ENCODE data around the gene ALX4.

ALX4 gene

DNA sequence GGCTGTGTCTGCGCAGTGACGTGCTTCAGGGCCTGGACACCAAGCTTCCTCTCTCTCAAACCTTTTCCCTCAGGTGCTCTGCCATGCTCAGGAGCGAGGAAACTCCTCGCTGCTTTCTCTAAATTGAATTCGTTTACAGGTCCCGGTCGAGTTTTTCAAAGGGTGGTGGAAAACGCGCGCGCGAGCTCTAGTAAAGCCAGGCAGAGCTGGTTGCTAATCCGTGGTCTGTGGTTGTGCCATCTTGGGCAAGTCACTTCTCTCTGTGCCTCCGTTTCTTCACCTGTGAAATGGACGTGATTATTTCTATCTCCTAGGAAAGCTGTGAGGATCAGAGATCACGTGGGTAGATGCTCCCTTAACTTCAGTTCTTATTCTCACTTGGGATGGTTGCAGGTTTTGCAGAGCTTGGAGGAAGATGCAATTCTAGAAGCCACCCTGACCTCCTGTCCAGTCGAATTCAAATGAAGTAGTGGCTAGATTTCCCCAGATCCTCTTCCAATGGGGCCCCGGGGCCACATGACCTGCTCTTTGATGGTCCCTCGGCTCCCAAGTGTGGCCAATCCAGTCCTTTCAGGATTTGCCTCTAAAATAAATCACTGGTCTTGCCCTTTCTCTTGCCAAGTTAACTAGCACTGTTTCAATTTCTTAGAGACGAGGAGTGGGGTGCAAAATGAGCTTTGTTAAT is 10.5 kb upstream of the ALX4 start:
- Histone ChIP-seq H3K27me3 (ENCODE audit: insufficient read depth, low read length, poor library complexity, severe bottlenecking) (no peaks in the 10 kb centered on the region), H3K4me3 (ENCODE audit: low read length, poor library complexity, severe bottlenecking) (no peak overlapping the region), H3K4me2 (ENCODE audit: low read depth, low read length, poor library complexity, severe bottlenecking) (no peak overlapping the region)

GRCh38 chr11:44319552-44320288 is 9.8 kb upstream of the ALX4 start:
- Histone ChIP-seq H3K9ac (ENCODE audit: low read depth, low read length, poor library complexity, severe bottlenecking) (no peak overlapping the region), H3K4me2 (ENCODE audit: low read depth, low read length, poor library complexity, severe bottlenecking) (no peak overlapping the region), H3K4me3 (ENCODE audit: low read length, poor library complexity, severe bottlenecking) (no peak overlapping the region), H3F3A (ENCODE audit: low read depth) (no peaks in the 10 kb centered on the region), H4K20me1 (ENCODE audit: insufficient read depth, low read length, poor library complexity, severe bottlenecking) (no peaks in the 10 kb centered on the region), H3K27me3 (ENCODE audit: insufficient read depth, low read length, poor library complexity, severe bottlenecking) (no peaks in the 10 kb centered on the region), H3K4me1 (ENCODE audit: insufficient read depth, low read length, poor library complexity, severe bottlenecking) (no peaks in the 10 kb centered on the region), H3K9me3 (ENCODE audit: insufficient read depth, low read depth, low read length) (no peaks in the 10 kb centered on the region), H3K79me2 (ENCODE audit: insufficient read depth, low read length) (no peaks in the 10 kb centered on the region), H3K9me2 (replicated peaks; ENCODE audit: low read depth, low read length) (no peaks in the 10 kb centered on the region), H2AFZ (ENCODE audit: low read length) (no peak overlapping the region), H3K36me3 (ENCODE audit: insufficient read depth, low read length) (no peaks in the 10 kb centered on the region)
- TF ChIP-seq, protein P1, sequence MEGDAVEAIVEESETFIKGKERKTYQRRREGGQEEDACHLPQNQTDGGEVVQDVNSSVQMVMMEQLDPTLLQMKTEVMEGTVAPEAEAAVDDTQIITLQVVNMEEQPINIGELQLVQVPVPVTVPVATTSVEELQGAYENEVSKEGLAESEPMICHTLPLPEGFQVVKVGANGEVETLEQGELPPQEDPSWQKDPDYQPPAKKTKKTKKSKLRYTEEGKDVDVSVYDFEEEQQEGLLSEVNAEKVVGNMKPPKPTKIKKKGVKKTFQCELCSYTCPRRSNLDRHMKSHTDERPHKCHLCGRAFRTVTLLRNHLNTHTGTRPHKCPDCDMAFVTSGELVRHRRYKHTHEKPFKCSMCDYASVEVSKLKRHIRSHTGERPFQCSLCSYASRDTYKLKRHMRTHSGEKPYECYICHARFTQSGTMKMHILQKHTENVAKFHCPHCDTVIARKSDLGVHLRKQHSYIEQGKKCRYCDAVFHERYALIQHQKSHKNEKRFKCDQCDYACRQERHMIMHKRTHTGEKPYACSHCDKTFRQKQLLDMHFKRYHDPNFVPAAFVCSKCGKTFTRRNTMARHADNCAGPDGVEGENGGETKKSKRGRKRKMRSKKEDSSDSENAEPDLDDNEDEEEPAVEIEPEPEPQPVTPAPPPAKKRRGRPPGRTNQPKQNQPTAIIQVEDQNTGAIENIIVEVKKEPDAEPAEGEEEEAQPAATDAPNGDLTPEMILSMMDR (conservative IDR thresholded peaks at IDR 0.05; ENCODE audit: low read length), result no peak
- TF ChIP-seq EZH2phosphoT487 (IDR thresholded peaks at IDR 0.05; ENCODE audit: borderline replicate concordance), result no peak

More for the DNA sequence above, 10.5 kb upstream of the ALX4 start:
- Histone ChIP-seq H3K4me1 (ENCODE audit: insufficient read depth, low read length, poor library complexity, severe bottlenecking) (no peaks in the 10 kb centered on the region), H4K20me1 (ENCODE audit: insufficient read depth, low read length, poor library complexity, severe bottlenecking) (no peaks in the 10 kb centered on the region), H3F3A (ENCODE audit: low read depth) (no peaks in the 10 kb centered on the region), H2AFZ (ENCODE audit: low read length) (no peak overlapping the region), H3K9ac (ENCODE audit: low read depth, low read length, poor library complexity, severe bottlenecking) (no peak overlapping the region), H3K9me2 (replicated peaks; ENCODE audit: low read depth, low read length) (no peaks in the 10 kb centered on the region), H3K79me2 (ENCODE audit: insufficient read depth, low read length) (no peaks in the 10 kb centered on the region), H3K9me3 (ENCODE audit: insufficient read depth, low read depth, low read length) (no peaks in the 10 kb centered on the region), H3K36me3 (ENCODE audit: insufficient read depth, low read length) (no peaks in the 10 kb centered on the region)
- TF ChIP-seq, protein P1 (conservative IDR thresholded peaks at IDR 0.05; ENCODE audit: low read length), result no peak
- no peak for TF ChIP-seq EZH2phosphoT487 (IDR thresholded peaks at IDR 0.05; ENCODE audit: borderline replicate concordance)

DNA sequence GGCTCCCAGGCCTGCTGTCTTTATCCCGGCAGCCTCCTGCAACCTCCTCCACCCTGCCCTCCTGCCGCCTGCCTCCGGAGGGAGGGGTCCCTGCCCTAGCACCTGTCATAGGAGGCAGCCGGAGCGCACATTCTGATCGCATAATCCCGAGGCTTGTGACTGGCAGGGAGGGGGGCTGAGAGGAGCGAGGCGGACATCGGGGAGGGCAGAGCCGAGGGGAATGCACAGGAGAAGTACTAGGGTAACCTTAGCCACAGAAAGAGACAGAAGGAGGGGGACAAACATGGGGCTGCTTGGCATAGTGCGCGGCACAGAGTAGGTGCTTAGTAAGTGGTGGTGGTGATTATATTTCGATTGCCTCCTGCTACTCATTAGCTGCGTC is 9.2 kb upstream of the ALX4 start:
- Histone ChIP-seq H3K9ac (ENCODE audit: low read depth, low read length, poor library complexity, severe bottlenecking) (no peak overlapping the region), H3K9me3 (ENCODE audit: insufficient read depth, low read depth, low read length) (no peaks in the 10 kb centered on the region), H3K4me2 (ENCODE audit: low read depth, low read length, poor library complexity, severe bottlenecking) (no peak overlapping the region), H3K4me1 (ENCODE audit: insufficient read depth, low read length, poor library complexity, severe bottlenecking) (no peaks in the 10 kb centered on the region), H3K79me2 (ENCODE audit: insufficient read depth, low read length) (no peaks in the 10 kb centered on the region), H3K36me3 (ENCODE audit: insufficient read depth, low read length) (no peaks in the 10 kb centered on the region), H3F3A (ENCODE audit: low read depth) (no peaks in the 10 kb centered on the region), H3K4me3 (ENCODE audit: low read length, poor library complexity, severe bottlenecking) (no peak overlapping the region), H3K27me3 (ENCODE audit: insufficient read depth, low read length, poor library complexity, severe bottlenecking) (no peaks in the 10 kb centered on the region), H4K20me1 (ENCODE audit: insufficient read depth, low read length, poor library complexity, severe bottlenecking) (no peaks in the 10 kb centered on the region), H3K9me2 (replicated peaks; ENCODE audit: low read depth, low read length) (no peaks in the 10 kb centered on the region), H2AFZ (ENCODE audit: low read length) (no peak overlapping the region)
- TF ChIP-seq, protein P1 (conservative IDR thresholded peaks at IDR 0.05; ENCODE audit: low read length), result no peak
- TF ChIP-seq EZH2phosphoT487 (IDR thresholded peaks at IDR 0.05; ENCODE audit: borderline replicate concordance), result no peak

Measured in Loucy (cell line).